Ovary (tissue), 1 donor: Measurements from ENCODE around the gene TUBA1C.

Source experiments
- EP300 ChIP-seq: sonication (generic); formaldehyde crosslinking; IDR thresholded peaks from one replicate; pipeline ENCODE4 v1.6.1; 2017; ENCODE audit warnings: antibody characterized with exemption
- POLR2A ChIP-seq: fragments of 450-650 bp; IDR thresholded peaks from one replicate; pipeline ENCODE4 v1.6.1; 2017; ENCODE audit warnings: antibody characterized with exemption, mild to moderate bottlenecking, moderate library complexity

- no peak for TF ChIP-seq EP300
- TF ChIP-seq POLR2A, result peak; percentile 65
Measured at GRCh38 chr12:49264873-49265792, at the start of gene TUBA1C.
